Measurements from ENCODE around the gene GDF3.

GDF3 gene

DNA sequence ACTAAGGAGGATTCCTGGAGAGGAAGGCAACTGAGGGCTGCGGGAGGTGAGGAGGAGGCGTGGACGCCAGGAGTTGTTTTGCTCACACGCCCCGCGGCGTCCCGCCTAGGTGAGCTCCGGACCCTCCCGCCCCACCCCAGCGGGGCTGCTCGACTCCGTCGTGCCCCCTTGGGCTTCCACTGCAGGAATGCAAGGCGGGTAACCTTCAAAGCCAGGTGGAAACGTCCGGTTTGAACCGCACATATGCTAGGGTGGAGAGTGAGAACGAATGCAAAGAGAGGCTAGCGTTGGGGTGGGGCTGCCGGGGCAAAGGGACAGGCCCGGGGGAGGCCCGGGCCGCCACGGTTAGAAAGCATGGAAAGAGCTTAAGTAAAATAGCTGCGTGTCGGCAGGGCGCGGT lies 10.3 kb upstream of the GDF3 start:
- Histone ChIP-seq H3K36me3 (no peaks in the 10 kb centered on the region), H3K4me3 (ENCODE audit: low read depth in 1 of 2, low read length in 1 of 2) (no peak overlapping the region), H3K27ac (no peak overlapping the region), H3K9me3 (no peaks in the 10 kb centered on the region), H3K27me3 (no peaks in the 10 kb centered on the region), H3K4me1 (ENCODE audit: control insufficient read depth in 1 of 2, insufficient read depth in 1 of 2, low read depth in 1 of 2, low read length in 1 of 2) (no peaks in the 10 kb centered on the region)
- TF ChIP-seq, protein P1, sequence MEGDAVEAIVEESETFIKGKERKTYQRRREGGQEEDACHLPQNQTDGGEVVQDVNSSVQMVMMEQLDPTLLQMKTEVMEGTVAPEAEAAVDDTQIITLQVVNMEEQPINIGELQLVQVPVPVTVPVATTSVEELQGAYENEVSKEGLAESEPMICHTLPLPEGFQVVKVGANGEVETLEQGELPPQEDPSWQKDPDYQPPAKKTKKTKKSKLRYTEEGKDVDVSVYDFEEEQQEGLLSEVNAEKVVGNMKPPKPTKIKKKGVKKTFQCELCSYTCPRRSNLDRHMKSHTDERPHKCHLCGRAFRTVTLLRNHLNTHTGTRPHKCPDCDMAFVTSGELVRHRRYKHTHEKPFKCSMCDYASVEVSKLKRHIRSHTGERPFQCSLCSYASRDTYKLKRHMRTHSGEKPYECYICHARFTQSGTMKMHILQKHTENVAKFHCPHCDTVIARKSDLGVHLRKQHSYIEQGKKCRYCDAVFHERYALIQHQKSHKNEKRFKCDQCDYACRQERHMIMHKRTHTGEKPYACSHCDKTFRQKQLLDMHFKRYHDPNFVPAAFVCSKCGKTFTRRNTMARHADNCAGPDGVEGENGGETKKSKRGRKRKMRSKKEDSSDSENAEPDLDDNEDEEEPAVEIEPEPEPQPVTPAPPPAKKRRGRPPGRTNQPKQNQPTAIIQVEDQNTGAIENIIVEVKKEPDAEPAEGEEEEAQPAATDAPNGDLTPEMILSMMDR (IDR thresholded peaks at IDR 0.05), result no peak

DNA sequence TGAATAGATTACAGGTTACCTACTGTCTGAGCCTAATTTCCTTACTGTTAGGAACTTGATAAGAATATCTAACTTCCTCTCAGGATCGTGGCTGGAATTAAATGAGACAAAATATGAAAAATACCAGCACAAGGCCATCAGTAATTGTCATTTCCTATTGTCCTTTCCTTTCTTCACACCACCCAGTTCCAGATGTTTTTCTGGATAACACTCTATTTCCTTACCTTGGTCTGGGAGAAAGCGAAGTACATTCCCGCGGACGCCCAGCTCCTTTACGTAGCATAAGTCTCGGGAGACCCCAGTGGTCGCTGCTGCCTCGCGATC lies 376 bp downstream of the GDF3 start:
- peaks cover 0 to 18% of the 10 kb centered on the region in 2 experiments for H3K4me1 ChIP-seq (ENCODE audit: control insufficient read depth in 1 of 2, insufficient read depth in 1 of 2, low read depth in 1 of 2, low read length in 1 of 2)
- no peak overlapping the region for H3K27ac ChIP-seq
- H3K4me3 ChIP-seq (ENCODE audit: low read depth in 1 of 2, low read length in 1 of 2), result no peak overlapping the region
- TF ChIP-seq, protein P1 (IDR thresholded peaks at IDR 0.05), result no peak
- peaks cover 16% of the 10 kb centered on the region for H3K27me3 ChIP-seq
- no peaks in the 10 kb centered on the region for H3K36me3 ChIP-seq
- H3K9me3 ChIP-seq, result no peaks in the 10 kb centered on the region

DNA sequence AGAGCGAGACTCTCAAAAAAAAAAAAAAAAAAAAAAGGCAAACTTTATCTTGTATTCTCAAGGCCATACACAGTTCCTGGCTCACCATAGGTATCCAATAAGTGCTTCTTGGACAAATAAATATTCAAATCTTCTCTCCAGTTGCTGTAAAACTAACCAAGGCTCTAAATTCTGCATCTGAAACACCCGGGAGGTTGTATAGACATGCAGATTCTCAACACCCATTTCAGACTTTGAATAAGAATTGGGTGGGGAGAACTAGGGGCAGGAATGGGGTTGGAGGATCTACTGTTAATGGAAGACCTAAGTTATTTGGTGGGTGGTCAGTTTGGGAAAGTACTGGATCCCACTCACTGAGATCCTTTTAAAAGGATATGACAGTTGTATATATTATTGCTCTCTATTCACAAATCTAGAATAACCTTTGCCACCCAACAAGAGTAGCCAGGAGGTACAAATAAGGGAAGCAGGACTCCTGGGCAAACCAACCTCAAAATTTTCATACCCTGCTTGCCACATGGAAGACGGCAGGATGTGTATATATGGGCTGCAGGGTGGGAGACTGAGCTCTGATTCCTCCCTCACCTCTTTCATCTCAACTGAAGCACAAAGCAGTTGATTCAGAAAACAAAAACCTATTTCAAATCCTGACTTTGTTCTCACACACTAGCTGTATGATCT lies 879 bp downstream of the GDF3 start:
- peaks cover 16% of the 10 kb centered on the region for H3K27me3 ChIP-seq
- H3K4me1 ChIP-seq (ENCODE audit: control insufficient read depth in 1 of 2, insufficient read depth in 1 of 2, low read depth in 1 of 2, low read length in 1 of 2), result peaks cover 0 to 18% of the 10 kb centered on the region in 2 experiments
- H3K4me3 ChIP-seq (ENCODE audit: low read depth in 1 of 2, low read length in 1 of 2), result no peak overlapping the region
- H3K27ac ChIP-seq, result no peak overlapping the region
- TF ChIP-seq, protein P1 (IDR thresholded peaks at IDR 0.05), result no peak
- no peaks in the 10 kb centered on the region for H3K9me3 ChIP-seq
- H3K36me3 ChIP-seq, result no peaks in the 10 kb centered on the region

- H3K9me3 ChIP-seq, result no peaks in the 10 kb centered on the region
- peak overlapping the region; percentile 23 for H3K27ac ChIP-seq
- peaks cover 0 to 18% of the 10 kb centered on the region in 2 experiments for H3K4me1 ChIP-seq (ENCODE audit: control insufficient read depth in 1 of 2, insufficient read depth in 1 of 2, low read depth in 1 of 2, low read length in 1 of 2)
- peaks cover 16% of the 10 kb centered on the region for H3K27me3 ChIP-seq
- TF ChIP-seq, protein P1 (IDR thresholded peaks at IDR 0.05), result no peak
- H3K36me3 ChIP-seq, result no peaks in the 10 kb centered on the region
- no peak overlapping the region for H3K4me3 ChIP-seq (ENCODE audit: low read depth in 1 of 2, low read length in 1 of 2)
Observed at GRCh38 chr12:7693793-7694192, 1.8 kb downstream of the GDF3 start.

DNA sequence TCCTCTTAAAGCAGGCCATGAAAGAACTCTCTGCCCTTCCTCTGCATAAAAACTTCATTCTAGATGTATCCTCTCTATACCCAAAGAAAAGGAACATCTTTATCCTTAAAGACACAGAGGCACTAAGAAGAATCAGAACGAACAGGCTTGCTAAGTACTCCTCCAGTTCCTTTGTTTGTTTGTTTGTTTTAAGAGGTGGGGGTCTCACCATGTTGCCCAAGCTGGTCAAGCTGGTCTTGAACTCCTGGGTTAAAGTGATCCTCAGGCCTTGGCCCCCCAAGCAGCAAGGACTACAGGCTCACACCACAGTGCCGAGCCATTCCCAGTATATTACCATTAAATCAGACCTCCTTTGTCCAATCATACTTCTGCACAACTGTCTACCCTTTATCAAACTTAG lies 14.0 kb downstream of the GDF3 start:
- H3K36me3 ChIP-seq, result no peaks in the 10 kb centered on the region
- no peaks in the 10 kb centered on the region for H3K9me3 ChIP-seq
- H3K4me3 ChIP-seq (ENCODE audit: low read depth in 1 of 2, low read length in 1 of 2), result no peak overlapping the region
- H3K27ac ChIP-seq, result no peak overlapping the region
- TF ChIP-seq, protein P1 (IDR thresholded peaks at IDR 0.05), result no peak
- H3K27me3 ChIP-seq, result no peaks in the 10 kb centered on the region
- H3K4me1 ChIP-seq (ENCODE audit: control insufficient read depth in 1 of 2, insufficient read depth in 1 of 2, low read depth in 1 of 2, low read length in 1 of 2), result no peaks in the 10 kb centered on the region
